PC-9 (cell line): Measurements from ENCODE around the gene DNAAF3. TPM values are rescaled to one million over a fixed set of nuclear protein-coding genes. Genes with fewer than 3 reads are reported as not detected.

Experiments used
- BruUV-seq: library from RNA; stranded (reverse); fragments of 400-500 nt; replicated peaks from 2 replicates; lab custom pipeline; 2021; lab: Mats Ljungman, UMichigan
- CTCF ChIA-PET: fragments of 300-600 bp; sonication (Branson Sonifier 250); formaldehyde crosslinking; loops from one replicate; lab custom pipeline; 2022; ENCODE audit warnings: antibody characterized with exemption; lab: Charles Lee
- POLR2A ChIA-PET: fragments of 300-600 bp; sonication (Branson Sonifier 250); formaldehyde crosslinking; loops from one replicate; lab custom pipeline; 2022; ENCODE audit warnings: antibody characterized with exemption; ENCODE audit not compliant: unreplicated experiment; lab: Charles Lee
- DNase-seq, 2 experiments: peaks; one replicate each; pipeline versions ENCODE4 v3.0.0 to v3.0.0-alpha.2; 2015 to 2022; ENCODE audit warnings: mixed read lengths in 1 of 2
- H2AFZ ChIP-seq: fragments of 200-600 bp; sonication (generic); 2 replicates; pipeline ENCODE4 v1.8.1; 2017; ENCODE audit warnings: antibody characterized with exemption
- H3F3A ChIP-seq: fragments of 200-600 bp; sonication (generic); 2 replicates; pipeline ENCODE4 v1.8.1; 2017; ENCODE audit warnings: antibody characterized with exemption, mild to moderate bottlenecking, low read depth; ENCODE audit not compliant: insufficient read depth
- H3K27ac ChIP-seq: fragments of 200-600 bp; sonication (generic); 2 replicates; pipeline ENCODE4 v1.6.1; 2016; ENCODE audit warnings: mixed run types
- H3K27me3 ChIP-seq: fragments of 200-600 bp; sonication (generic); 2 replicates; pipeline ENCODE4 v1.6.1; 2016; ENCODE audit warnings: low read depth, mixed run types; ENCODE audit not compliant: insufficient read depth
- H3K36me3 ChIP-seq: fragments of 200-600 bp; sonication (generic); 2 replicates; pipeline ENCODE4 v1.6.1; 2016; ENCODE audit warnings: low read depth, mixed run types
- H3K4me1 ChIP-seq: fragments of 200-600 bp; sonication (generic); replicated peaks from 2 replicates; pipeline ENCODE4 v1.6.1; 2016; ENCODE audit warnings: mixed run types; ENCODE audit not compliant: insufficient read depth
- H3K4me2 ChIP-seq: fragments of 200-600 bp; sonication (generic); 2 replicates; pipeline ENCODE4 v1.6.1; 2017; ENCODE audit warnings: mixed run types
- H3K4me3 ChIP-seq: fragments of 200-600 bp; sonication (generic); 2 replicates; pipeline ENCODE4 v1.6.1; 2016; ENCODE audit warnings: mixed run types
- H3K79me2 ChIP-seq: fragments of 200-600 bp; sonication (generic); 2 replicates; pipeline ENCODE4 v1.6.1; 2017; ENCODE audit warnings: low read depth, mixed run types
- H3K9me2 ChIP-seq: fragments of 200-600 bp; sonication (generic); 2 replicates; pipeline ENCODE4 v1.8.1; 2017; ENCODE audit warnings: mild to moderate bottlenecking; ENCODE audit not compliant: insufficient read depth
- H3K9me3 ChIP-seq: fragments of 200-600 bp; sonication (generic); 2 replicates; pipeline ENCODE4 v1.8.1; 2016; ENCODE audit warnings: low read depth; ENCODE audit not compliant: insufficient read depth
- H4K20me1 ChIP-seq: fragments of 200-600 bp; sonication (generic); 2 replicates; pipeline ENCODE4 v1.8.1; 2017; ENCODE audit not compliant: insufficient read depth
- EZH2 ChIP-seq: fragments of 200-600 bp; sonication (generic); IDR thresholded peaks from 2 replicates; pipeline ENCODE4 v1.8.0; 2017; ENCODE audit warnings: antibody characterized with exemption, low read depth
- intact Hi-C: fragments of 100-400 bp; cut with micrococcal nuclease; formaldehyde crosslinking; loops from one replicate; pipeline ENCODE4 v1.10.0; 2022; ENCODE audit not compliant: unreplicated experiment
- total RNA-seq: library from RNA; stranded (reverse); gene quantifications from 2 replicates; pipeline ENCODE4 v1.2.3, GENCODE V29; 2021
- TF ChIP-seq, protein P1 (sequence below): fragments of 200-600 bp; sonication (generic); conservative IDR thresholded peaks from 2 replicates; pipeline ENCODE4 v1.6.1; 2017; ENCODE audit warnings: mixed run types, antibody characterized with exemption, mild to moderate bottlenecking, moderate library complexity

DNAAF3 gene
- total RNA-seq, 1 experiment from 2014 or later = 51.8 TPM

GRCh38 chr19:55209693-55210472, 43.5 kb upstream of the DNAAF3 start:
- Histone ChIP-seq H3K27me3 (no peaks in the 10 kb centered on the region), H3K4me3 (peak overlapping the region; percentile 53; the same call in 1 of the 2 replicates), H3K27ac (peak overlapping the region; percentile 85), H2AFZ (no peak overlapping the region), H3F3A (peaks cover 28% of the 10 kb centered on the region), H3K4me2 (peak overlapping the region; percentile 86), H3K9me2 (no peaks in the 10 kb centered on the region), H3K4me1 (peaks cover 40% of the 10 kb centered on the region), H4K20me1 (no peaks in the 10 kb centered on the region), H3K79me2 (no peaks in the 10 kb centered on the region), H3K9me3 (peaks cover 16% of the 10 kb centered on the region; the same call in 1 of the 2 replicates), H3K36me3 (no peaks in the 10 kb centered on the region)
- ChIA-PET POLR2A (interaction anchor here (1.0 to 1.1 kb wide), 2 partner anchors 43 to 50 kb away, joined by 4 to 5 read pairs; no protein-coding TSS in a partner anchor), CTCF (interaction anchor here (0.6 to 1.6 kb wide), 2 partner anchors 43 to 1038 kb away, joined by 3 to 7 read pairs; no protein-coding TSS in a partner anchor)
- BruUV-seq = TSS peak; percentile 78
- TF ChIP-seq EZH2 = no peak
- TF ChIP-seq, protein P1, sequence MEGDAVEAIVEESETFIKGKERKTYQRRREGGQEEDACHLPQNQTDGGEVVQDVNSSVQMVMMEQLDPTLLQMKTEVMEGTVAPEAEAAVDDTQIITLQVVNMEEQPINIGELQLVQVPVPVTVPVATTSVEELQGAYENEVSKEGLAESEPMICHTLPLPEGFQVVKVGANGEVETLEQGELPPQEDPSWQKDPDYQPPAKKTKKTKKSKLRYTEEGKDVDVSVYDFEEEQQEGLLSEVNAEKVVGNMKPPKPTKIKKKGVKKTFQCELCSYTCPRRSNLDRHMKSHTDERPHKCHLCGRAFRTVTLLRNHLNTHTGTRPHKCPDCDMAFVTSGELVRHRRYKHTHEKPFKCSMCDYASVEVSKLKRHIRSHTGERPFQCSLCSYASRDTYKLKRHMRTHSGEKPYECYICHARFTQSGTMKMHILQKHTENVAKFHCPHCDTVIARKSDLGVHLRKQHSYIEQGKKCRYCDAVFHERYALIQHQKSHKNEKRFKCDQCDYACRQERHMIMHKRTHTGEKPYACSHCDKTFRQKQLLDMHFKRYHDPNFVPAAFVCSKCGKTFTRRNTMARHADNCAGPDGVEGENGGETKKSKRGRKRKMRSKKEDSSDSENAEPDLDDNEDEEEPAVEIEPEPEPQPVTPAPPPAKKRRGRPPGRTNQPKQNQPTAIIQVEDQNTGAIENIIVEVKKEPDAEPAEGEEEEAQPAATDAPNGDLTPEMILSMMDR = no peak
- intact Hi-C loops = loop anchor here (1.0 kb wide), 2 partner anchors 21 to 44 kb away; partner anchors contain the start of gene DNAAF3
- peak; percentile 73 to 99 for DNase-seq

GRCh38 chr19:55208880-55209692, 42.7 kb upstream of the DNAAF3 start, which contains the start of gene PTPRH:
TSS of gene PTPRH (minus strand) at chr19:55209501. CDS start at chr19:55209433, 68 bp downstream.
- Histone ChIP-seq H3F3A (peaks cover 28% of the 10 kb centered on the region), H3K79me2 (no peaks in the 10 kb centered on the region), H3K9me3 (peaks cover 16% of the 10 kb centered on the region; the same call in 1 of the 2 replicates), H3K27me3 (no peaks in the 10 kb centered on the region), H3K9me2 (no peaks in the 10 kb centered on the region), H3K4me3 (peak within 1 kb of the TSS; percentile 53; the same call in 1 of the 2 replicates), H3K4me1 (peaks cover 40% of the 10 kb centered on the region), H2AFZ (no peak within 1 kb of the TSS), H3K36me3 (no peaks in the 10 kb centered on the region), H4K20me1 (no peaks in the 10 kb centered on the region), H3K27ac (peak within 1 kb of the TSS; percentile 85), H3K4me2 (peak within 1 kb of the TSS; percentile 86)
- CTCF ChIA-PET = interaction anchor here (0.6 to 1.6 kb wide), 2 partner anchors 42 to 730 kb away, joined by 3 to 4 read pairs; no protein-coding TSS in a partner anchor
- TSS peak; percentile 35 for BruUV-seq
- intact Hi-C loops = no loop called here
- POLR2A ChIA-PET = interaction anchor here (0.6 to 1.1 kb wide), 3 partner anchors 42 to 147 kb away, joined by 4 to 6 read pairs (median 5); no protein-coding TSS in a partner anchor
- DNase-seq = peak; percentile 61 to 70
- no peak for TF ChIP-seq EZH2
- TF ChIP-seq, protein P1 = no peak
